Stimulated activated naive CD8-positive, alpha-beta T cell treated with anti-CD3 and anti-CD28 coated beads, Interleukin-15, Interleukin-2, amounts not matched to agents 100 U/mL and 50 U/mL, for 24 hours (primary cell): ENCODE results near the gene ZC3H7A.

Source experiments
- ATAC-seq: fragments of 150-1000 bp; cut with Tn5 transposase; one replicate; pipeline ENCODE4 v1.10.0; 2021
- DNase-seq: peaks from one replicate; pipeline ENCODE4 v3.0.0; 2021

ZC3H7A gene

DNA sequence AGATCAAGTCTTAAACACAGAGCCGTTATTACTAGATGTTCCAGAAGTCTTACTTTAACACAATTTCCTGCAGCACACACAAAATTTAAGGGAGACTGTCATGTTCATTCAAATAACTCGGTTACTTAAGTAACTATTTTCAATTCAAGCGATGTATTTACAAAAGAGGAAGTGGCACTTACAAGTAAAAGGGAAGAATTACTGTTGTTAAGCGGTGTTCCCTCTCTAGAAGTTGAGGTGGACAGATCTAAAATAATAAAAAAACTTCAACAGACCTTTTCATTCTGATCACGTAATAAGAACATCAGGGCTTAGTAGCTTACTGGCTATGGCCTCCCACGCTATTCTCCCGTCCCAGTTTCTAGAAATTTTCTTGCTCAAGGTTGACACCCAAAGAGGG is 28.2 kb downstream of the ZC3H7A start:
- ATAC-seq, result no peak

DNA sequence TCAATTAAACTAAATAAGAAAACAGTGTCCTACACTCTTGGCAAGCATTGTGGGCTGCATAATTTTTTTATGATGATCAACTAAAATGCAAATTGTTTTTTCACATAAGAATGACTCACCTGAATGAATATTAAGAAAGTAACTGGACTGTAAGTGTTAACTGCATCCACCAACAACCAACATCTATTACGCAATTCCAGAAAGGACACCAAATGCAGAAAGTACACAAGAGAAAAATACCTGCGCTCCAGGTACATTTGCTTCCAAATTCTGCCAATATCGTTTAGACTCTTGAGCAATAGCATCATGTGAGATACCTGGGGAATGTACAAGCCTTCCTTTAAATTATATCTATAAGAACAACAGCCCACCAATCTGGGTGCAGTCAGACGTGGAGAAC is 34.6 kb downstream of the ZC3H7A start:
- no peak for DNase-seq
- no peak for ATAC-seq

More for the DNA sequence above, 28.2 kb downstream of the ZC3H7A start:
- DNase-seq, result no peak

DNA sequence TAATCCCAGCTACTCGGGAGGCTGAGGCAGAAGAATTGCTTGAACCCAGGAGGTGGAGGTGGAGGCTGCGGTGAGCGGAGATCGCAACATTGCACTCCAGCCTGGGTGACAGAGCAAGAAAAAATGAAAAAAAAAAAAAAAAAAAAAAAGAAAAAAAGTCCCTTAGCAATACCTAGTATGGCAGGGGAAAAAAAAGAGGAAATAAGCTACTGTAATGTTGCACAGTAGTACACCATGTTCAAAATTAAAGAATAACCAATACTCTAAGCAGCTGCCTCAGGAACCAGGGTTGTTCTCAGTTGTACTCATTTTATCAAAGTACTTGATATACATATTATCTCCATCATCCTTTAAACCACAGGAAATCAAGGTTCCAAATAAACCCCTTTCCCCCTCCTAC is 37.1 kb downstream of the ZC3H7A start:
- DNase-seq, result no peak
- no peak for ATAC-seq

DNA sequence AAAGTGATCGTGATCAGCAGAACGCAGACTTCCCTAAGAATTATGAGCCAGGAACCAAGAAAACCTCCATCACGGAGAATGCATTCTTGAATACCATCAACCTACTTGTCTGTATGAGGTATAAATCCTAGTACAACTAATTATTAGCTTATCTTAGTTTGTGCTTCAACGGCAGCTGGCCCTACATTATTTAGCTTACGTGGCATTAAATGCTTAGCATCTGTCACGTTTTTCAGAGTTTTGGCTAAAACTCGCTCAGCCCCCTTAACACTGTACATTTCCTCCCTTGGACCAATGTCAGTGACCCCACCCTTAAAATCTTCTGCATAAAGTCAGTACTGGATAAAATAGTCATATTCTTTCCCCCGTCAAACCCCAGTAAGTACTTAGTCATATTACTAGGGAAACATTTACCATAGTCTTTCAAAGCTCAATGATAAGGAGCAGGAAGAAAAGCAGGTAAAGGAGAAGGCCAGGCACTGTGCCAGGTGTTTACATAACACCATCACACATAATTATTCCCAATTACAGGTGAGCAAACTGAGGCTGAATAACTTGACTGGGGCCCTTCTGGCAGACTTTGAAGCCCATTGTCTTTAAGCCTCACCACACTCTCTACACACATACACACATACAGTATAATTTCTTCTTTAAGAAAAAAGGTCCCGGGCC is 37.8 kb downstream of the ZC3H7A start:
- ATAC-seq (no peak), DNase-seq (no peak)

DNA sequence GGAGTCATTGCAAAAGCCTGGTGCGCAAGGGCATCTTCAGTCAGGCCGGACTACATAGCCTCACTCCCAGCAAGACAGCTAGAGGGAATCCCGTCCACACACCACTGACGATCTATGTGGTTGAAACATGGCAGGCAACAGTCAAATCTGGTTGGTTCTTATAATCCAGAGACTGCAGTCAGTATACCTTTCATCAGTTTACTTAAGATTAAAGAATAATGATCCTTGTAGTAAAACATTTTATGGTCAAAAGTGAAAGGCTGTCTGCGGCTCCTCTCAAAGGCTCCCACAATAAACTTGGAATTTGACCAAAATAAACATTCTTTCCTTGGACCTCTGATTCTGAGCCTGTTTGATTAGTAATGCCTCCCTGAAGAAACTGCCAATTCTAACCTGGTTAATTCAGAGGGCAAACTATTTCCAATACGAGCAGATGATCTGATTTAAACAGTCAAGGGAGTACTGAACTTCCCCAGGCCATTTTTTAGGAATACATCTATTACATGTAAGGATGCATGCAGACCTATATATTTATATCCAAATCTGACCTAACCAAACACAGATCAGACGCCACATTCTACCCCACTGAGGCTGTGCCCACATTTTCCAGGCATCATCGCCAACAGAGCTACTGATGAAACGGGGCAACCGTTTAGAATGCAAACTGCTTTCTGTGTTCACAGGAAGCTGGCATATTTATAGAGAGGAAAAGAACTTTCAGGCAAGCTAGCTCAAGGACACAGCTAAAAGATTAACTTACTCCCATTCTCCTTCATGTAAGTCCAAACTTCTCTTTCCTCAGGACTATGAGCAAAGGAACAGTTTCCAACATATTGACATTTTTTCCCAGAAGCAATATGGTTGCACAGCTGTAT is 39.1 kb downstream of the ZC3H7A start:
- DNase-seq, result no peak
- no peak for ATAC-seq

DNA sequence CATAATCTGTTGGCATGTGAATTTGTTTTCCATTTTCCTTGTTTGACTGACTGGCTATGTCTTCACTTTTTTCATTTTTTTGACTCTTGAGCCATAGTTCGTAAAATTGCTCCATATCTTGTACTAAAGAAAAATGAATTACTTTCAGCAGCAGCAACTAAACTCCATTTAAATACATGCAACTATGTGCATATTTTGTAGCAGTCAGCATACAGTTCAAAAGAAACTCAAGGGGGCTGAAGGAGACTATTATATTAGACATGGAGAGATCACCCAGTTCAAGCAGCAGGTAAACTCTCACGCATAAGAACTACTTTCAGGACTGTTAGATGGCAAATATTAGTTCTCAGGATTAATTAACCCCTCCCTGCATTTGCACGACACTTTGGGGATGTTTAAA is 40.8 kb downstream of the ZC3H7A start:
- DNase-seq (no peak), ATAC-seq (no peak)

DNA sequence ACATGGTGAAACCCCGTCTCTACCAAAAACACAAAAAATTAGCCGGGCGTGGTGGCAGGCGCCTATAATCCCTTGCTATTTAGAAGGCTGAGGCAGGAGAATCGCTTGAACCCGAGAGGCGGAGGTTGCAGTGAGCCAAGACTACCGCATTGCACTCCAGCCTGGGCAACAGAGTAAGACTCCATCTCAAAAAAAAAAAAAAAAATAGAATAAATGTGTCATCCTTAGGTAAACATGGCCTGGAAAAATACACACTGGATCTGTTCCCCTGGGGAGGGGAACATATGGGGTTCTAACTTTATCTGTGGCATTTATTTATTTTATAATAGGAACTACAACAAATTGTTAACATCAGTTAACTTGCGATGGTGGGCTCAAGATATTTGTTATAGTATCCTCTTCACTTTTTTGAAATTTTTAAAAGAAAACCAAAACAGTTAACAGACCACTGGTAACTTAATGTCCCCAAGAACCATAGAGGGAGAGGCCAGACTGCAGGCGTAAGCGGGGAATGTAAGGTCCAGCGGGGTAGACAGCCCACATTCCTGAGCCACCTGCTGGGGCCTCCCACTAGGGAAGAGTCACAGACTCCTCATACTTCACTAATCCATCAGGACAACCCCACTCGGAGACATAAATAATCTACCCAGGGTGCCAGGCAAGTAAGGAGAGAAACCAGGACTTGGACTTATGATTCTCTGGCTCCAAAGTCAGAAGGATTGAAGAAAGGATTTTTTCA is 41.9 kb downstream of the ZC3H7A start:
- ATAC-seq (no peak), DNase-seq (no peak)

DNA sequence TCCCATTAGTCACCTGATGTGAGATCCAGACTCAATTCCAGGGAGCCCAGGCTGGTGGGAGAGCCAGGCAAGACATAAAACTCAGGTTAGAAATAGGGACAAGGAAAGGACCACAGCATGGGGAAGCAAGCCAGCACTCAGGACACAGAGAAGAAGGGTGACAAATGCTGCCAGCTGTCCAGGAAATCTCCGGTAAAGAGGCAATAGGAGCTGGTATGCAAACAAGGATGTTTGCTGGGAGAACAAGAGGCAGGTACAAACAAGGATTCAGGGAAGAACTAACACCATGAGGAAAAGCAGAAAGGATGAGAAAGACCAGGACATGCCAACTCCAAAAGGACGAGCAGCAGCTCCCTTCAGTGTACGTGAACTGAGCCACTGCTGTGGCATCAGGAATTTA is 44.2 kb downstream of the ZC3H7A start:
- DNase-seq (no peak), ATAC-seq (no peak)

DNA sequence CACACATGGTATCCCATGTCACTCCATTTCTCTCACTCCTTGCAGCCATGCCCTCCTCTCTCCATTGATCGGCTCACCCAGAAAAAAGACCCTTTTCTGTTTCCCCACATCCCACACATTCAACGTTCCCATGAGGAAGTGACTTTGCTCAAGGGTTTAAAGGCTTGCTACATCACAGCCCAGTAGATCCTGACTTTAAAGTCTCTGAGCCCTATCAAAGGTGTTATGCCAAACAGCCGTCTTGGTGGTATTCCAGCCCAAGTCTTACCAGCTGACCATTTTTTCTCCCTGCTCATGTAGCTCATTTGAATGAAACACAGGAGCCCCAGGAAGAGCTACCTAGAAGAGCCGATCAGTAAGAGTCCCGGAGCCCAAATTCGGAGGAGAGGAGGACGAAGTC is 47.0 kb downstream of the ZC3H7A start:
- no peak for DNase-seq
- ATAC-seq, result no peak

DNA sequence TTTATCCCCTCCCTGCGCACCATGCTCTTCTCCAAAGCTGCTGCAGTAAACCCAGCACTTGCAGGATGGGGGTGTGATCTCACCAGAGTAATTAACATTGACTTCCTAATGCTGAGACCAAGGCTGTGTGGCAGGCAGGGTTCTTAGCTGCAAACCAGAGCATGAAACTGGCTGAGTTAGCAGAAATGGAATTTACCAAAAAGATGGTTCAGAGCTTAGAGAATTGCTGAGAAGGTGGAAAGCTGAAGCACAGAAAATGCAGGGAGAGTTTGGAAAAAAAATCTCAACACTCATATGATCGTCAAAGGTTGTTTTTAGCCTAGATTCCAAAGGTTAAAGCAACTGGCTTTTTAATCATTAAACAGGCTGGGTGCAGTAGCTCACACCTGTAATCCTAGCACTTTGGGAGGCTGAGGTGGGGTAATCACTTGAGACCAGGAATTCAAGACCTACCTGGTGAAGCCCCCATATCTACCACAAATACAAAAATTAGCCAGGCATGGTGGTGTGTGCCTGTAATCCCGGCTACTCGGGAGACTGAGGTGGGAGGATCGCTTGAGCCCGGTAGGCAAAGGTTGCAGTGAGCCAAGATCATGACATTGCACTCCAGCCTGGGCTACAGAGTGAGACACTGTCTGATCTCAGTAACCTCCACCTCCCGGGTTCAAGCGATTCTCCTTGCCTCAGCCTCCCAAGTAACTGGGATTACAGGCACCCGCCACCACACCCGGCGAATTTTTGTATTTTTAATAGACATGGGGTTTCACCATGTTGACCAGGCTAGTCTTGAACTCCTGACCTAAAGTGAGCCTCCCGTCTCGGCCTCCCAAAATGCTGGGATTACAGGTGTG is 48.4 kb downstream of the ZC3H7A start:
- DNase-seq (no peak), ATAC-seq (no peak)

DNA sequence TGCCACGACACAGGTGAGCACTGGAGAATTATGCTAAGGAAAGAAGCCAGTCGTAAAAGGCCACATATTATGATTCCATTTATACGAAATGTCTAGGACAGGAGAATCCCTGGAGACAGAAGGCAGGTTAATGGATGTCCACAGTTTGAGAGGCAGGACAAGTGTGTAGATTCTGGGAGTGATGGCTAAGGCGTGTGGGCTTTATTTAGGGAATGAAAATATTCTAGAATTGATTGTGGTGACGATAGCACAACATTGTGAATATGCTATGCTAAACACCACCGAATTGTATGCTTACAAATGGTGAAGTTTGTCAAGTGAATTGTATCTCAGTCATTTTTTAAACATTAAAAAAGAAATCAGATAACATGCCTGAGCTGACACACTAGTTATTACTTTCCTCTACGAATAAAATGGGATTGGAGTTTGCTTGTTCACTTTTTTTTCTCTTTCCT is 49.1 kb downstream of the ZC3H7A start:
- DNase-seq (no peak), ATAC-seq (no peak)

DNA sequence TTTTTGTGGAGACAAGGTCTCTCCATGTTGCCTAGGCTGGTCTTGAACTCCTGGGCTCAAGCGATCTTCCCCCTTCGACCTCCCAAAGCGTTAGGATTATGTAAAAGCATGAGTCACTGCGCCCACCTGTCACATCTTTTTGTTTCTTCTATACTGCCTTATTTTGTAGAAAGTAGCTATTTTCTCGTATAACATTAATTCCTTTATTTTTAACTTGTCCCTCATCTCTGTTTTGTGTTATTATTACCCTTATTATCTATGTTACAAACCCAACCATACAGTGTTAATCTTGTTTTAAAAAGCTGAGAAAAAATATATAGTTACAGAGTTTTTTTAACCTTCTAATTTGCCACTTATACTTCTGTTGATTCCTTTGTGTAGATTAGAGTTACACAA is 53.0 kb downstream of the ZC3H7A start:
- ATAC-seq (no peak), DNase-seq (no peak)

DNA sequence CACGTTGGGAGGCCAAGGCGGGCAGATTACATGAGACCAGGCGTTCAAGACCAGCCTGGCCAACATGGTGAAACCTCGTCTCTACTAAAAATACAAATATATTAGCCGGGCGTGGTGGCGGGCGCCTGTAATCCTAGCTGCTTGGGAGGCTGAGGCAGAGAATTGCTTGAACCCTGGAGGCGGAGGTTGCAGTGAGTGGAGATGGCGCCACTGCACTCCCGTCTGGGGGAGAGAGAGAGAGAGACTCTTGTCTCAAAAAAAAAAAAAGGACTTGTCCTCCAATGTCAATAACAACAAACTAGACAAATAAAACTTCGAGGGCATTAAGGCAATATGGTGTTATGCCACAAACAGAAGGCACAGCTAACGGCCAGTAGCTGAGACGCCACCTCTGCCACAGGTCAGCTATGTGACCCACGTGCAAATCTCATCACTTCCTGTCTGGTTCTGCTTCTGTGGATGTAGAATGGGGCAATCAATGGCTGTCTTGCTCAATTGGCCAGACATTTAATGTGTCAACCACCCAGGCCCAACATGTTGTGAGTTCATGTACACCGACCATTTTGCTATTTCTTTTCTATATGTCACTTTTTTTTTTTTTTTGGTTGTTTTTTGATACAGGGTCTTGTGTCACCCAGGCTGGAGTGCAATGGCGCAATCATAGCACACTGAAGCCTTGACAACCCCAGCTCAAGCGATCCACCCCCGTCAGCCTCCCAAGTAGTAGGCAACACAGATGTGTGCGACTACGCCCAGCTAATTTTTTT is 53.6 kb downstream of the ZC3H7A start:
- DNase-seq, result peak; percentile 38
- ATAC-seq, result no peak

DNA sequence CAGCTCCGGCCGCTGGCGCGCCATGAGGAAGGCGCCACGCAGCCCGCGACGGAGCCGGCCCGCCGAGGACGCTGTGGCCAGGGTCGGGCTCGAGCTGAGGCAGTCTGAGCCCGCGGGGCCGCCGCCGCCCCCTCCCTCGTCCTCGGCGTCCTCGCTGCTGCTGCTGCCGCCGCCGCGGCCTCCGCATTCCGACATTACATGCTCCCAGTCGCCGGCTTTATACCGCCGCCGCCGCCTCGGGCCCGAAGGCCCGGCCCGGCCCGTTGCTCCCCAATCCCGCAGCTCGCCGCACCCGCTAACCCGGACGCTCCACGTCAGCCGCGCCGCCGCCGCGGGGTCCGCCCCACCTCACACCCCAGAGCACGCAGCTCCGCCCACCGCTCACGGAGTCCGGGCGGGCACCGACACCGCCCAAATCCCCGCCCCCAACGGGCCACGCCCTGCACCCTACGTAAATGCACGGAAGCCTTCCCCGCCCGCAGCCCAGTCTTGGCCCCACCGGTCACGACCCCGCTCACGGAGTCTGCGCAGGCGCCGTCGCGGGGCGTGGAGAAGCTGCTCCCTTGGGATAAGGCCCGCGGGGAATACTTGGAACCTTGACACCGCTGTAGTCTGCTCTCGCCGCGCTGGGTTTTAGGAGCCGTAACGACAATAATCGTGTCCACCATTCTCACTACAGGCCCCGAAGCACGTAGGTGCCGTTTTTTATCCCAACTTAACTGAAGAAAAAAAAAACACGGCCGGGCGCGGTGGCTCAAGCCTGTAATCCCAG is 54.3 kb downstream of the ZC3H7A start, which contains the start of gene TXNDC11:
TXNDC11 (minus strand) TSS at position 322 of the 772 bp plus-strand sequence; CDS start at position 195, 127 bp downstream.
- ATAC-seq, result peak; percentile 98
- DNase-seq, result peak; percentile 100

DNA sequence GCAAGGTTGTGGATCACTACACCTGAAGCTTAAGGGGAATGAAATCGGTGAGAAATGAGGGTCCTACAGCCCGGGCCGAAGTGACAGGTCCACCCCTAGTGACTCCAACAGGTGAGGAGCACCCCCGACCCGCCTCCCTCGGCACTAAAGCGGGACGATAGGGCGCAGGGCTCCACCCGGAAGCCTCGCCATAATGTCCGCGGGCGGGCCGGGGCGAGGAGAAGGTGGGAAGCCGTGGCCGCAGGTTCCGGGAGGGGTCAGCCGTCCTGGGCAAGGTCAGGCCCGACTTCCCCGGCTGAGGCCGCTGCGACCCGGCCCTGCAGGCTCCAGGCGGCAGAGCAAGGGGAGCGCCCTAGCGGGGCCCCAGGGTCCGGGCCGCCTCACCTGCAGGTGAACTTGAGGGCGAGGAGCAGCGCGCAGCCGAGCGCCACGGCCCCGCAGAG is 54.9 kb downstream of the ZC3H7A start:
- peak; percentile 68 for DNase-seq
- peak; percentile 35 for ATAC-seq

DNA sequence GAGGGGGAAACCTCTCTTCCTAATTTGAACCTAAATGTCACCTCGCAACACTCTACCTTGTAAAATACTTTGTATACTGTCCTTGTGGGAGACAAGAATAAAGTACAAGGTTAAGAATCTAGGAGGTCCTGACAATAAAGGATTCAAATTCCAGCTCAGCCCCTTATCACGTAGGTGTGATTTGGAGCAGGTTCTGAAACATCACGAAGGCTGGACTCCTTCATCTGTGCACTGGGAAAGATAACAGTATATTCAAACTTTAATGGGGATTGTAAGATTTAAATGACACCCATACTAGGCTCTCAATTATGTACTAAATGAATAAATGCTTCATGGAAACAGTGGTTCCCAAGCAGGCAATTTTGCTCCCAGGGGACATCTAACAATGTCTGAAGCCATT is 56.5 kb downstream of the ZC3H7A start:
- DNase-seq (no peak), ATAC-seq (no peak)

DNA sequence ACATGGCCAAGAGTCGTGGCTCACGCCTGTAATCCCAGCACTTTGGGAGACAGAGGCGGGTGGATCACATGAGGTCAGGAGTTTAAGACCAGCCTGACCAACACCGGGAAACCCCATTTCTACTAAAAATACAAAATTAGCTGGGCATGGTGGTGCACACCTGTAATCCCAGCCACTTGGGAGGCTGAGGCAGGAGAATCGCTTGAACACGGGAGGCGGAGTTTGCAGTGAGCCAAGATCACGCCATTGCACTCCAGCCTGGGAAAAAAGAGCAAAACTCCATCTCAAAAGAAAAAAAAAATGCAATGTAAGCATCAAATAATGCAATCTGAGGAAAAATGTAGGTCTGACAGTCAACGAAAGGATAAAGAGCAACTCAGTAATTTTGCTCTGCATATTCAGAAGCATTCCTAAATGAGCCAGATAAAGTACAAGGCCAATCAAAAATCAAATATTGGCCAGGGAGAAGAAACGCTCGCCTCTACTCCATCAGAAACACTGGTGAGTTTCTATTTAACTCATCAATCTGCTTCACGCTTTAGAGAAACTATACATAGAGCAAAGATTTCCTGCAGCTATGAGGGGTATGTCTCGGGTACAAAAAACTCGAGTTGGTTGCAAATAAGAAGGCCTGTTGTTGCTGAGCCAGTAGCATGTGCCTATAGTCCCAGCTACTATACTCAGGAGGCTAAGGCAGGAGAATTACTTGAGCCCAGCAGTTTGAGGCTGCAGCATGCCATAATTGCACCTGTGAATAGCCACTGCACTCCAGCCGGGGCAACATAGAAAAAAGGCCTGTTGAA is 58.1 kb downstream of the ZC3H7A start:
- ATAC-seq (no peak), DNase-seq (no peak)

DNA sequence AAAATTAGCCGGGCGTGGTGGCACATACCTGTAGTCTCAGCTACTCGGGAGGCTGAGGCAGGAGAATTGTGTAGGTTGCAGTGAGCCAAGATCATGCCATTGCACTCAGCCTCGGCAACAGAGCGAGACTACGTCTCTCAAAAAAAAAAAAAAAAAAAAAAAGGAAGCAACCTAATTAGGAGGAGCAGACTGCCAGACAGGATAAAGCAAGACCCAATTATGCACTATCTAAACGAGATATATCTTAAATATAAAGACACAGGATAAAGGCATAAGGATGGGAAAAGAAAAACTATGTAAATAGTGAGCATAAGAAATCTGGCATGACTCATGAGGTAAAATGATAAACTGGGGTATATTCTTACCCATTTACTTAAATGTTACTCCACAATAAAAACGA is 59.3 kb downstream of the ZC3H7A start:
- no peak for ATAC-seq
- no peak for DNase-seq

DNA sequence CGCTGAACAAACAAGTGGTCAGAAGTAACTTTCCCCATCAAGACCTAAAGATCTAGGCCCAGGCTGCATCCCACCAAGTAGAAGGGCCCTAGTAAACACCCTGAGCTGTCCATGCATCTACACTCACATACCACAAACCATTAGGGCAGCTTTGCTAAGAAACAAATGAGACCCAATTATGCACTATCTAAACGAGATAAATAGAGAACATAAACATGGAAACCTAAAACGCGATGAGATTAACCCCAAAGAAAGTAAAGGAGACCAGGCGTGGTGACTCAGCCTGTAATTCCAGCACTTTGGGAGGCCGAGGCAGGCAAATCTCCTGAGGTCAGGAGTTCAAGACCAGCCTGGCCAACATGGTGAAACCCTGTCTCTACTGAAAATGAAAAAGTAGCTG is 60.2 kb downstream of the ZC3H7A start:
- no peak for DNase-seq
- no peak for ATAC-seq
